ENCODE data around the gene DLG5.

Gene DLG5

DNA sequence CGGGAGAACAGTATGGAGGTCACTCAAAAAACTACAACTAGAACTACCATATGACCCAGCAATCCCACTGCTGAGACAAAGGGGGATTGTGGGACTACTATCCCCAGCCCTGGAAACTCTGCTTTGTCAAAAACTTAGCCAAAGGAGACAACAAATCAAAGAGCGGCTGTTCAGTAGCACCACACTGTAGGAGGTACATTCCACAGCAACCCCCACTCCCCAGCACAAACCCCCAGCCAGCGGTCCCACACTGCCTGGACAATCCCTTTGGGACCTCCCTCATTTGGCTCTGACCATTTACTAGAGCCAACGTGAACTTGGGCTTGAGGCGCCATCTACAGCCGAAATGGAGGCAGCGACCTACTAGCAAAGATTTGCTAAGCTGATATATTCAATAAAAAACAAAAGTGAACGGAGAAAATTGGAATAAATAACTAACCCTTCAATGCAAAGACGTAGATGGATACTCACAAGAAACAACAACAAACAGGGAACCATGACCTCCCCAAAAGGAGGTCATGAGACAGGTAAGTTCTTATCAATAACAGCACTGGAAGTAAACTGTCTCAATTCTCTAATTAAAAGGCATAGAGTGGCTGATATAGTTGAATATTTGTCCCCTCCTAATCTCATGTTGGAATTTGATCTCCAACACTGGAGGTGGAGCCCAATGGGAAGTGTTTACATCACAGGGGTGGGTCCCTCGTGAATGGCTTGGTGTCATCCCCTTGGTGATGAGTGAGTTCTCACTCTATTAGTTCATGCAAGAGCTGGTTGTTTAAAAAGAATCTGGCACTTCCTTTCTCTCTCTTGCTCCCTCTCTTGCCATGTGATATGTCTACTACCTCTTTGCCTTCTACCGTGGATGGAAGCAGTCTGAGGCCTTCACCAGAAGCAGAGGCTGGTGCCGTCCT lies 170.0 kb downstream of the DLG5 start:
- DNase-seq: peak; percentile 16

DNA sequence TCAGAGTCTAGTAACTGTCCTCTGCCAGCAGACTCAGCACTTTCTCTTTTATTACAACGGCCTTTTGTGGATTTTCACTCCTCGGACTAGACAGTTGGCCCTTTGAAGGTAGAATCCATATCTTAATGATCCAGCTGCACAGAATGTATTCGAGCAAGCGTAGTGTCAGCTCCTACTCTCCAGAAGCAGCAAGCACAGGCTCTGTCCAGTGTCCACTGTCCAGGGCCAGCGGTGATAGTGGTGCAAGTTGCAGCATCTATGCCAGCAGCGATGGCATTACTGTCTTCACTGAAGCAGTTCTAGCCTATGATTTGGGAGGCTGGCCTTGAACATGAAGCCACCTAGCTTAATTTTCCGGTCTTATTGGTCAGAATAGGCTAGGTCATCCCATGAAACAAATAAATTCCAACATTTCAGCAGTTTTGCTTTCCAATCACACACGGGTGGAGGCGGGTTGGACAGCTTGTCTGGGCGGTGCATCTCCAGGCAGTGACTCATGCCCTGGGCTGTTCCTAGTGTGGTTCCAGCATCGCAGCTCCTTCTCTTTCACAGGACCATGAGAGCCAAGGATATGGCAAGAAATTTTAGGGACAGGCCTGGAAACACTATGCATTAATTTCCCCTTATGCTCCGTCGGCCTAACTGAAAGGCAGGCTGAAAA lies 180.4 kb downstream of the DLG5 start:
- no peak for DNase-seq

DNA sequence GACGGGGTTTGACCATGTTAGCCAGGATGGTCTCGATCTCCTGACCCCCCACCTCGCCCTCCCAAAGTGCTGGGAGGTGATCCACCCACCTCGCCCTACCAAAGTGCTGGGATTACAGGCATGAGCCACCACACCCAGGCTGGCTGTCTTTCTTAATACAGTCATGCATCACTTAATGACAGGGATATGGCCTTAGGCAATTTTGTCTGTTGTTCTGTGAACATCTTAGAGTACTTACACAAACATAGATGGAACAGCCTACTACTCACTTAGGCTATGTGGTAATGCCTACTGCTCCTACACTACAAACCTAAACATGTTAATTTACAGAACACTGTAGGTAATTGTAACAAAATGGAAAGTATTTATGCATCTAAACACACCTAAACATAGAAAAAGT lies 182.3 kb downstream of the DLG5 start:
- no peak for DNase-seq

DNA sequence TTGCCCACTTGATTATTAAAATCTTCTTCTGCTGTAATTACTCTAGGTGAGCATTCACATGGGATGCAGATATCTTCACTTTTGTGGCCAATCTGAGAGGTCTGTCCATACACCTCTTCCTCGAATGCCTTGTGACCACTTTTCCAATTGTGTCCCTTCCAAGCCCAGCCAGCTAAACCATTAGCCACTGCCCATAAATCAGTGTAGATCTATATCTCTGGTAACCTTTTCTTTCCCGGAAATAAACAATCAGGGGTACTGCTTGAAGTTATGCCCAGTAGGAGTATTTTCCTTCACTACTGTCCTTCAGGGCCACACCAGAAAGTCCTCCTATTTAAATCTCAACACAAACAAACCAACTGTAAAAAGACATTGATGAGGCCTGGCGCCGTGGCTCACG lies 184.4 kb downstream of the DLG5 start:
- DNase-seq: no peak

DNA sequence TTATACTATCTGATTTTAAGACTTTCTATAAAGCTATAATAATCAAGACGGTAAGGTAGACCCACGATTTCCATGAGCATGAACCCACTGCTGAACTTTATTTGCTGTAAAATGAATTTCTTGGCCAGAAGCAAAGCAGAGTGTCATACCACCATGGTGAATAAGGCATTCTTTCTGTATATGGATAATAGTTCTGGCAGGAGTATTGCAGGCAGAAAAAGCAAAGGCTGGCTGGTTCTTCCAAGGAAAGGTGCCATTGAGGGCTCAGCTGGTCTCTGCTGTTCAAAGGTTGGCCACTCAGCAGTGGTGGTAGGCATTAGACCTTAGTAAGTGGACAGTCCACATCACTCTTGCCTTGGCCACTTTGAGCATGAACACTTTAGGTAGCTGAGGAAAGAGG lies 184.8 kb downstream of the DLG5 start:
- no peak for DNase-seq
